CD14-positive monocyte (primary cell): ENCODE measurements around the gene NR4A1. TPM values are rescaled to one million over a fixed set of nuclear protein-coding genes. Genes with fewer than 3 reads are reported as not detected.

Experiments used
- DNase-seq, 3 donors: peaks; one replicate each; pipeline ENCODE4 v3.0.0-alpha.2; 2011 to 2022
- H2AFZ ChIP-seq: 2 replicates; pipeline ENCODE4 v1.6.0; 2012; ENCODE audit warnings: mild to moderate bottlenecking, low read depth, low read length, inconsistent platforms; ENCODE audit not compliant: insufficient read depth, poor library complexity, severe bottlenecking
- H3K27ac ChIP-seq, 2 donors: 1 replicate in 1 of 2; 2 replicates in 1 of 2; pipeline ENCODE4 v1.5.1; 2012 to 2013; ENCODE audit warnings: low read length in 2 of 2, control low read depth in 1 of 2, inconsistent platforms in 1 of 2, low read depth in 1 of 2, mild to moderate bottlenecking in 1 of 2
- H3K27me3 ChIP-seq, 2 donors: one replicate each; pipeline versions ENCODE4 v1.6.0 to v1.6.1; 2011 to 2013; ENCODE audit warnings: low read length in 2 of 2; ENCODE audit not compliant: control insufficient read depth in 2 of 2, insufficient read depth in 2 of 2
- H3K36me3 ChIP-seq, 2 donors: replicated peaks in 1 of 2; 1 replicate in 1 of 2; 2 replicates in 1 of 2; pipeline versions ENCODE4 v1.5.1 to v1.6.1; 2012 to 2013; ENCODE audit warnings: low read length in 2 of 2, control low read depth in 1 of 2, inconsistent platforms in 1 of 2, mild to moderate bottlenecking in 1 of 2; ENCODE audit not compliant: insufficient read depth in 2 of 2, control insufficient read depth in 1 of 2
- H3K4me1 ChIP-seq, 2 donors: 1 replicate in 1 of 2; 2 replicates in 1 of 2; pipeline versions ENCODE4 v1.5.1 to v1.6.1; 2012 to 2013; ENCODE audit warnings: low read length in 2 of 2, control low read depth in 1 of 2, inconsistent platforms in 1 of 2, mild to moderate bottlenecking in 1 of 2, moderate library complexity in 1 of 2; ENCODE audit not compliant: insufficient read depth in 2 of 2, control insufficient read depth in 1 of 2
- H3K4me2 ChIP-seq: replicated peaks from 2 replicates; pipeline ENCODE3; 2012; ENCODE audit warnings: low read length, moderate library complexity, mild to moderate bottlenecking; ENCODE audit not compliant: poor library complexity, severe bottlenecking; ENCODE audit errors: extremely low read depth
- H3K4me3 ChIP-seq, 3 experiments: fragments of 200-600 bp in 1 of 3; sonication (generic) in 1 of 3; replicated peaks in 1 of 3; 1 replicate in 2 of 3; 2 replicates in 1 of 3; pipeline ENCODE4 v1.5.1; 2011 to 2013; ENCODE audit warnings: low read length in 3 of 3, mild to moderate bottlenecking in 3 of 3, control low read depth in 2 of 3, low read depth in 2 of 3, inconsistent platforms in 1 of 3, moderate library complexity in 1 of 3
- H3K79me2 ChIP-seq: 2 replicates; pipeline ENCODE4 v1.6.0; 2012; ENCODE audit warnings: mild to moderate bottlenecking, control low read depth, inconsistent platforms, low read length, moderate library complexity; ENCODE audit not compliant: insufficient read depth
- H3K9ac ChIP-seq: 2 replicates; pipeline ENCODE4 v1.6.0; 2017; ENCODE audit warnings: low read length, mild to moderate bottlenecking; ENCODE audit not compliant: insufficient read depth, poor library complexity, severe bottlenecking
- H3K9me3 ChIP-seq, 2 donors: replicated peaks in 1 of 2; 1 replicate in 1 of 2; 2 replicates in 1 of 2; pipeline versions ENCODE4 v1.5.1 to v1.6.1; 2012 to 2013; ENCODE audit warnings: low read length in 2 of 2, control low read depth in 1 of 2; ENCODE audit not compliant: control insufficient read depth in 1 of 2, insufficient read depth in 1 of 2
- H4K20me1 ChIP-seq: 2 replicates; pipeline ENCODE4 v1.6.0; 2012; ENCODE audit warnings: mild to moderate bottlenecking, low read length, control low read depth, moderate library complexity; ENCODE audit not compliant: insufficient read depth
- H3K27ac Mint-ChIP-seq, 7 donors: one replicate each; pipeline ENCODE4 v1.8.0; 2020; ENCODE audit warnings: mild to moderate bottlenecking in 7 of 7, mixed read lengths in 7 of 7, moderate library complexity in 6 of 7, inconsistent platforms in 2 of 7
- H3K27me3 Mint-ChIP-seq, 3 donors: one replicate each; pipeline ENCODE4 v1.8.0; 2021 to 2022; ENCODE audit warnings: low read depth in 3 of 3, mild to moderate bottlenecking in 3 of 3, mixed read lengths in 3 of 3, moderate library complexity in 3 of 3, inconsistent platforms in 1 of 3
- H3K36me3 Mint-ChIP-seq, 2 donors: one replicate each; pipeline ENCODE4 v1.8.0; 2020; ENCODE audit warnings: mixed read lengths in 2 of 2, inconsistent platforms in 1 of 2, mild to moderate bottlenecking in 1 of 2
- H3K4me1 Mint-ChIP-seq: one replicate; pipeline ENCODE4 v1.8.0; 2020; ENCODE audit warnings: mild to moderate bottlenecking, mixed read lengths
- H3K4me3 Mint-ChIP-seq, 2 donors: one replicate each; pipeline ENCODE4 v1.8.0; 2020; ENCODE audit warnings: mild to moderate bottlenecking in 2 of 2, mixed read lengths in 2 of 2, moderate library complexity in 1 of 2
- H3K9me3 Mint-ChIP-seq, 7 donors: one replicate each; pipeline ENCODE4 v1.8.0; 2020 to 2022; ENCODE audit warnings: mixed read lengths in 7 of 7, mild to moderate bottlenecking in 6 of 7, moderate library complexity in 6 of 7, inconsistent platforms in 2 of 7
- whole genome bisulfite sequencing: methylation state at CpG from one replicate; pipeline ENCODE4 v1.1.5; 2013; ENCODE audit warnings: missing lambda C conversion rate; ENCODE audit not compliant: insufficient coverage; 5-methylcytosine and 5-hydroxymethylcytosine counted together
- intact Hi-C, 2 donors: fragments of 100-400 bp; cut with micrococcal nuclease; formaldehyde crosslinking; loops; one replicate each; pipeline versions ENCODE4 v1.15.0 to v1.15.1; 2023
- polyA plus RNA-seq, 3 donors: library from polyadenylated mRNA; depleted of rRNA in 1 of 3; unstranded in 2 of 3; stranded (reverse) in 1 of 3; fragments of 300-500 nt in 2 of 3; fragments of >200 nt in 1 of 3; fragmentation: Illumina TruSeq in 2 of 3; gene quantifications; 1 replicate in 2 of 3; 2 replicates in 1 of 3; pipeline ENCODE4 v1.2.3, GENCODE V29; 2012 to 2021
- TF ChIP-seq, protein P1 (sequence below): fragments of 200-600 bp; IDR thresholded peaks from one replicate; pipeline ENCODE4 v1.8.0; 2022; ENCODE audit warnings: antibody characterized with exemption, mild to moderate bottlenecking

Gene NR4A1
- polyA plus RNA-seq, 3 donors = 10.1 to 1,297 (median 41.4) TPM

DNA sequence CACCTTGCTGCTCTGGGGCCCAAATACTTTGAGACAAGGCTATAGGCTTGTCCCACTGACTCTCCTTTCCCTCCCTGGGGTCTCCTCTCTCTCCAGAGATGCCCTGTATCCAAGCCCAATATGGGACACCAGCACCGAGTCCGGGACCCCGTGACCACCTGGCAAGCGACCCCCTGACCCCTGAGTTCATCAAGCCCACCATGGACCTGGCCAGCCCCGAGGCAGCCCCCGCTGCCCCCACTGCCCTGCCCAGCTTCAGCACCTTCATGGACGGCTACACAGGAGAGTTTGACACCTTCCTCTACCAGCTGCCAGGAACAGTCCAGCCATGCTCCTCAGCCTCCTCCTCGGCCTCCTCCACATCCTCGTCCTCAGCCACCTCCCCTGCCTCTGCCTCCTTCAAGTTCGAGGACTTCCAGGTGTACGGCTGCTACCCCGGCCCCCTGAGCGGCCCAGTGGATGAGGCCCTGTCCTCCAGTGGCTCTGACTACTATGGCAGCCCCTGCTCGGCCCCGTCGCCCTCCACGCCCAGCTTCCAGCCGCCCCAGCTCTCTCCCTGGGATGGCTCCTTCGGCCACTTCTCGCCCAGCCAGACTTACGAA lies 3.1 kb downstream of the NR4A1 start:
- no peaks in the 10 kb centered on the region for H3K9me3 ChIP-seq
- intact Hi-C loops = no loop called here
- peaks cover 26 to 42% of the 10 kb centered on the region in 2 donors for H3K4me1 ChIP-seq
- TF ChIP-seq, protein P1, sequence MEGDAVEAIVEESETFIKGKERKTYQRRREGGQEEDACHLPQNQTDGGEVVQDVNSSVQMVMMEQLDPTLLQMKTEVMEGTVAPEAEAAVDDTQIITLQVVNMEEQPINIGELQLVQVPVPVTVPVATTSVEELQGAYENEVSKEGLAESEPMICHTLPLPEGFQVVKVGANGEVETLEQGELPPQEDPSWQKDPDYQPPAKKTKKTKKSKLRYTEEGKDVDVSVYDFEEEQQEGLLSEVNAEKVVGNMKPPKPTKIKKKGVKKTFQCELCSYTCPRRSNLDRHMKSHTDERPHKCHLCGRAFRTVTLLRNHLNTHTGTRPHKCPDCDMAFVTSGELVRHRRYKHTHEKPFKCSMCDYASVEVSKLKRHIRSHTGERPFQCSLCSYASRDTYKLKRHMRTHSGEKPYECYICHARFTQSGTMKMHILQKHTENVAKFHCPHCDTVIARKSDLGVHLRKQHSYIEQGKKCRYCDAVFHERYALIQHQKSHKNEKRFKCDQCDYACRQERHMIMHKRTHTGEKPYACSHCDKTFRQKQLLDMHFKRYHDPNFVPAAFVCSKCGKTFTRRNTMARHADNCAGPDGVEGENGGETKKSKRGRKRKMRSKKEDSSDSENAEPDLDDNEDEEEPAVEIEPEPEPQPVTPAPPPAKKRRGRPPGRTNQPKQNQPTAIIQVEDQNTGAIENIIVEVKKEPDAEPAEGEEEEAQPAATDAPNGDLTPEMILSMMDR = no peak
- WGBS = 96% methylated on average over 17 of the region's 21 CpGs
- no peak overlapping the region for H3K27ac ChIP-seq
- H3K9me3 Mint-ChIP-seq = peaks cover 0 to 16% (median 5%) of the 10 kb centered on the region in 7 donors
- H3K27me3 ChIP-seq = peaks cover 0 to 24% of the 10 kb centered on the region in 2 donors
- no peaks in the 10 kb centered on the region for H3K79me2 ChIP-seq
- H3K9ac ChIP-seq = no peak overlapping the region
- H3K4me1 Mint-ChIP-seq = peaks cover 21% of the 10 kb centered on the region
- H3K36me3 Mint-ChIP-seq = peaks cover 22 to 44% of the 10 kb centered on the region in 2 donors
- H3K4me3 Mint-ChIP-seq = peak overlapping the region in 1 of 2 donors; percentile 34
- H3K4me2 ChIP-seq = peak overlapping the region; percentile 79
- H4K20me1 ChIP-seq = peaks cover 73% of the 10 kb centered on the region
- H3K4me3 ChIP-seq = peak overlapping the region in 1 of 3 experiments; percentile 87
- peak overlapping the region in 3 of 7 donors; percentile 18 to 68 (median 30) for H3K27ac Mint-ChIP-seq
- H3K36me3 ChIP-seq = peaks cover 0 to 20% of the 10 kb centered on the region in 2 donors
- DNase-seq = no peak
- peaks cover 26 to 39% (median 34%) of the 10 kb centered on the region in 3 donors for H3K27me3 Mint-ChIP-seq
- H2AFZ ChIP-seq = no peak overlapping the region

DNA sequence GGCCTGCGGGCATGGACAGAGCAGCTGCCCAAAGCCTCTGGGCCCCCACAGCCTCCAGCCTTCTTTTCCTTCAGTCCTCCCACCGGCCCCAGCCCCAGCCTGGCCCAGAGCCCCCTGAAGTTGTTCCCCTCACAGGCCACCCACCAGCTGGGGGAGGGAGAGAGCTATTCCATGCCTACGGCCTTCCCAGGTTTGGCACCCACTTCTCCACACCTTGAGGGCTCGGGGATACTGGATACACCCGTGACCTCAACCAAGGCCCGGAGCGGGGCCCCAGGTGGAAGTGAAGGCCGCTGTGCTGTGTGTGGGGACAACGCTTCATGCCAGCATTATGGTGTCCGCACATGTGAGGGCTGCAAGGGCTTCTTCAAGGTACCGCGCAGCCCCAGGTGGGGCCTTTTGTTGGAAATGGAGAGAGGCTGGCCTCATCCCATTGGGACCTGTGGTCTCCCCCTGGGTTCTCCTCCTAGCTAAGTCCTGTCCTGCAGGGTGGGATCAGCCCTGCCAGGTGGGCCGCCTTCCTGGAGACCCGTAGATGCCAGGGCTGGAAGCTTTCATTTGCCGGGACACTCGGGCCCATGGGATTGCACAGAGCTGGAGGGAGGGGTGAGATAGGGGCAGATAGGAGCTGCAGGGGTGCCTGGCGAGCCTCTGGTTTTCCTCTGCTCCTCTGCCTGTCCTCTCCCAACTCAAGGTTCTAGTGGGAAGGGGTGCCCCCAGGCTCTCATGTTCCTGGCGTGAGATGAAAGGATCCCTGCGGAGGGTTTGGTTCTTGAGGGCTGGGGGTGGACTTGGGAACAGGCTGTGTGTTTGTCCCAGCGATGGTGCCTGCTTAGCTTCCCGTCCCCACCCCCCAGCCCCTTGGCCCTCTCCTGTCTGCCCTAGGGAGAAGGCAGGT lies 3.8 kb downstream of the NR4A1 start:
- H3K36me3 ChIP-seq = peaks cover 0 to 20% of the 10 kb centered on the region in 2 donors
- Mint-ChIP-seq H3K4me1 (peaks cover 13% of the 10 kb centered on the region), H3K4me3 (peak overlapping the region in 1 of 2 donors; percentile 24), H3K36me3 (peaks cover 15 to 38% of the 10 kb centered on the region in 2 donors), H3K9me3 (peaks cover 0 to 14% (median 2%) of the 10 kb centered on the region in 7 donors), H3K27me3 (peaks cover 22 to 31% (median 26%) of the 10 kb centered on the region in 3 donors), H3K27ac (no peak overlapping the region)
- no peaks in the 10 kb centered on the region for H3K79me2 ChIP-seq
- peak overlapping the region in 1 of 3 experiments; percentile 87 for H3K4me3 ChIP-seq
- no peak for DNase-seq
- no peak overlapping the region for H2AFZ ChIP-seq
- TF ChIP-seq, protein P1 = no peak
- H3K4me2 ChIP-seq = no peak overlapping the region
- H3K4me1 ChIP-seq = peaks cover 21 to 34% of the 10 kb centered on the region in 2 donors
- no peak overlapping the region for H3K9ac ChIP-seq
- peaks cover 73% of the 10 kb centered on the region for H4K20me1 ChIP-seq
- H3K27me3 ChIP-seq = peaks cover 0 to 17% of the 10 kb centered on the region in 2 donors
- H3K27ac ChIP-seq = no peak overlapping the region
- 100% methylated on average over 10 of the region's 21 CpGs for WGBS
- no peaks in the 10 kb centered on the region for H3K9me3 ChIP-seq
- intact Hi-C loops = no loop called here
